Ureter (tissue), 1 donor: Measurements from ENCODE around the gene FGD5. TPM values are rescaled to one million over a fixed set of nuclear protein-coding genes. Genes with fewer than 3 reads are reported as not detected.

ENCODE experiments used
- DNase-seq: peaks from one replicate; pipeline ENCODE4 v3.0.0-alpha.2; 2020; ENCODE audit warnings: low spot score
- total RNA-seq: library from RNA; stranded (reverse); gene quantifications from one replicate; pipeline ENCODE4 v1.2.4, GENCODE V29; 2023
- donor health status: DM: yes; HTN: yes; CAD: no.

FGD5 gene
- total RNA-seq, 1 donor from 2014 or later: 23.2 TPM

GRCh38 chr3:14976317-14976716, 157.6 kb downstream of the FGD5 start:
- no peak for DNase-seq

GRCh38 chr3:14980689-14981088, 161.9 kb downstream of the FGD5 start:
- DNase-seq: no peak

Other genes starting within 250 kb of the FGD5 start
- gene CCDC174, start 167.2 kb upstream of the FGD5 start, total RNA-seq: 29.9 TPM
- 0.31 TPM for gene C3orf20, start 143.8 kb upstream of the FGD5 start, total RNA-seq
- 59.8 TPM for gene NR2C2, start 128.6 kb downstream of the FGD5 start, total RNA-seq
- 99.3 TPM for gene MRPS25, start 246.4 kb downstream of the FGD5 start, total RNA-seq